Measurements from ENCODE around the gene BRCC3. TPM values are rescaled to one million over a fixed set of nuclear protein-coding genes. Genes with fewer than 3 reads are reported as not detected.

Gene BRCC3
- total and polyA plus RNA-seq, 7 donors = 12.8 to 28.7 (median 15.3) TPM

DNA sequence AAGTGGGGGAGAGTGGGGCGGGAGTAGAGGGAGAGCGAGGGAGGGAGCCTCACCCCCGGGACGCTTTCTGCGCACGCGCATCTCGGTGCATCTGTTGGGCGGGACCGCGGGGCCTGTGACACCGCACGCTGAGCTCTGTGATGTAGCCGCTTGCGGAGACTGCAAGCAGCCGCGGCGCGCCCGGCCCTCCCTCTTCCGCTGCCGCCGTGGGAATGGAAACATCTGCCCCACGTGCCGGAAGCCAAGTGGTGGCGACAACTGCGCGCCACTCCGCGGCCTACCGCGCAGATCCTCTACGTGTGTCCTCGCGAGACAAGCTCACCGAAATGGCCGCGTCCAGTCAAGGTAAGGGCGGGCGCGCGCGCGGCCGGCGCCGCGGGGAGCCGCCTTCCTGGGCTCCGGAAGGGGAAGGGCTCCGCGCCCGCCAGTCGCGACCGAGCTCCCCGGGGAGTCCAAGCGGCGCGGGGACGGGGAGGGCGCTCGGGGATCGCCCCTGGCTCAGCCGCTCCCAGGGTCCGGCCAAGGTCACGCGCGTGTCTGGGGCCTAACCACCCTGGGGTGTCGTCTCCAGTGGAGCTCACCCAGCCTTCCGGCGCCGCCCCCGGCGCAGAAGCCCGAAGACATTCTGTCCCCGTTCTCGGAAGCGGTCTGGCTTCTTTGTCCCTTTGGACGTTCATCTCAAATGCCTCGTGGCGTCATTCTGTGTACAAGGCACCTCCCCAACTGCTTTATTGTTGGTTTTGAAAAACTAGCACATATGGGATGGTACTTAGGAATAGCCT, 44.4 kb upstream of the BRCC3 start, which contains the start of gene FUNDC2:
Gene FUNDC2 (plus strand): TSS at position 118 of the 782 bp plus-strand sequence. CDS start 95 bp downstream, at position 213.
- intact Hi-C loops (cut with DNase I) = loop anchor here (2.0 kb wide), 2 partner anchors 30 to 44 kb away; partner anchors contain the start of genes BRCC3, CMC4 and MTCP1
- 0 to 1% methylated on average over 82 of the region's 82 CpGs for WGBS, 2 donors

GRCh38 chrX:155027509-155028066, 43.7 kb upstream of the BRCC3 start:
- no peaks in the 10 kb centered on the region for H3K36me3 ChIP-seq
- no peaks in the 10 kb centered on the region for H3K9me3 ChIP-seq
- intact Hi-C loops (cut with DNase I) = loop anchor here (2.0 kb wide), 2 partner anchors 29 to 43 kb away; partner anchors contain the start of genes BRCC3, CMC4 and MTCP1
- H3K4me3 ChIP-seq = peak overlapping the region; percentile 46 to 65 (median 62)
- peak overlapping the region; percentile 90 to 96 (median 94) for H3K27ac ChIP-seq
- peak; percentile 67 for DNase-seq
- TF ChIP-seq EP300 (IDR thresholded peaks at IDR 0.05) (peak; percentile 7 to 72 (median 60)), POLR2A (IDR thresholded peaks at IDR 0.05) (peak in 1 of 2 donors; percentile 58), POLR2AphosphoS5 (IDR thresholded peaks at IDR 0.05) (peak; percentile 76 to 94 (median 83)), CTCF (IDR thresholded peaks at IDR 0.05) (no peak)
- 1% methylated on average over 14 of the region's 14 CpGs for WGBS, 2 donors
- H3K4me1 ChIP-seq = peaks cover 0 to 14% (median 9%) of the 10 kb centered on the region in 4 donors
- H3K27me3 ChIP-seq = no peaks in the 10 kb centered on the region

More for the DNA sequence above, 44.4 kb upstream of the BRCC3 start, which contains the start of gene FUNDC2:
- Histone ChIP-seq H3K27me3 (no peaks in the 10 kb centered on the region), H3K4me3 (peak within 1 kb of the TSS; percentile 46 to 65 (median 62)), H3K9me3 (no peaks in the 10 kb centered on the region), H3K4me1 (peaks cover 0 to 14% (median 9%) of the 10 kb centered on the region in 4 donors), H3K36me3 (no peaks in the 10 kb centered on the region), H3K27ac (peak within 1 kb of the TSS; percentile 90 to 96 (median 94))
- TF ChIP-seq EP300 (IDR thresholded peaks at IDR 0.05) (peak; percentile 35 to 85 (median 74)), POLR2A (IDR thresholded peaks at IDR 0.05) (peak; percentile 29 to 36), CTCF (IDR thresholded peaks at IDR 0.05) (no peak), POLR2AphosphoS5 (IDR thresholded peaks at IDR 0.05) (peak; percentile 44 to 83 (median 74))
- DNase-seq = peak; percentile 97

- Histone ChIP-seq H3K27ac (peak overlapping the region; percentile 90 to 96 (median 94)), H3K4me1 (peaks cover 0 to 14% (median 9%) of the 10 kb centered on the region in 4 donors), H3K4me3 (peak overlapping the region in 3 of 4 donors; percentile 61 to 65 (median 62)), H3K27me3 (no peaks in the 10 kb centered on the region), H3K9me3 (no peaks in the 10 kb centered on the region), H3K36me3 (no peaks in the 10 kb centered on the region)
- TF ChIP-seq EP300 (IDR thresholded peaks at IDR 0.05) (no peak), POLR2AphosphoS5 (IDR thresholded peaks at IDR 0.05) (no peak), POLR2A (IDR thresholded peaks at IDR 0.05) (no peak), CTCF (IDR thresholded peaks at IDR 0.05) (no peak)
- DNase-seq = no peak
- WGBS, 2 donors = 4 to 24% methylated on average over 3 of the region's 3 CpGs
- intact Hi-C loops (cut with DNase I) = no loop called here
Observed at GRCh38 chrX:155028129-155028528, 43.2 kb upstream of the BRCC3 start.

GRCh38 chrX:155028877-155029291, 42.4 kb upstream of the BRCC3 start:
- Histone ChIP-seq H3K27me3 (no peaks in the 10 kb centered on the region), H3K4me3 (no peak overlapping the region), H3K9me3 (no peaks in the 10 kb centered on the region), H3K4me1 (peaks cover 0 to 14% (median 9%) of the 10 kb centered on the region in 4 donors), H3K27ac (peak overlapping the region; percentile 90 to 96 (median 94)), H3K36me3 (peaks cover 0 to 4% (median 0%) of the 10 kb centered on the region in 4 donors)
- no peak for DNase-seq
- TF ChIP-seq CTCF (IDR thresholded peaks at IDR 0.05) (no peak), POLR2AphosphoS5 (IDR thresholded peaks at IDR 0.05) (no peak), POLR2A (IDR thresholded peaks at IDR 0.05) (no peak)
- 27 to 77% methylated on average over 2 of the region's 2 CpGs for WGBS, 2 donors
- intact Hi-C loops (cut with DNase I) = no loop called here
